ENCODE results near the gene MAGEA4.
"Not testable (repeated sequence)": the region's sequence is repeated elsewhere in the genome, so short reads cannot be mapped to it uniquely, and the experiment has no call there.

MAGEA4 gene

GRCh38 chrX:151912780-151913179, at the start of gene MAGEA4:
Gene MAGEA4 (plus strand): TSS chrX:151912889. CDS start chrX:151923665, 10,776 bp downstream.
- no peak for DNase-seq (ENCODE audit: low read depth in 1 of 2, low spot score in 1 of 2)

- DNase-seq (ENCODE audit: low read depth in 1 of 2, low spot score in 1 of 2) = no peak
These were observed 42.1 kb upstream of the MAGEA4 start for GRCh38 chrX:151870602-151871001.

GRCh38 chrX:151871244-151871643, 41.4 kb upstream of the MAGEA4 start:
- no peak for DNase-seq (ENCODE audit: low read depth in 1 of 2, low spot score in 1 of 2)

DNA sequence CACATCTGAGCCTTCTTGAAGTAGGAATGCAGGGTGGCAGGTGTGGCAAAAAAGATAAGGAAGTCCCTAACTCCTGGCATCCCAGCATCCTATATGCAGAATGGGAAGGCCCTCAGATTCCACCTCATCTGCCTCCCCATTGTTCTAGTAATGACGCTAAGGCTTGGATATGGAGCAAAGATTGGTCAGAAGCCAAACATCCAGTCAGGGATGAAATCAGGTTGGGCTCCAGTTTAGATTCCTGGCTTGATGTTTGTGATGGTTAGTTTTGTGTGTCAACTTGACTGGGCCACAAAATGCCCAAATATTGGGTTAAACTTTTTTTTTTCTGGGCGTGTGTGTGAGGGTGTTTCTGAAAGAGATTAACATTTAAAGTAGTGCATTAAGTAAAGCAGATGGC, 39.6 kb upstream of the MAGEA4 start:
- no peak for DNase-seq (ENCODE audit: low read depth in 1 of 2, low spot score in 1 of 2)

DNA sequence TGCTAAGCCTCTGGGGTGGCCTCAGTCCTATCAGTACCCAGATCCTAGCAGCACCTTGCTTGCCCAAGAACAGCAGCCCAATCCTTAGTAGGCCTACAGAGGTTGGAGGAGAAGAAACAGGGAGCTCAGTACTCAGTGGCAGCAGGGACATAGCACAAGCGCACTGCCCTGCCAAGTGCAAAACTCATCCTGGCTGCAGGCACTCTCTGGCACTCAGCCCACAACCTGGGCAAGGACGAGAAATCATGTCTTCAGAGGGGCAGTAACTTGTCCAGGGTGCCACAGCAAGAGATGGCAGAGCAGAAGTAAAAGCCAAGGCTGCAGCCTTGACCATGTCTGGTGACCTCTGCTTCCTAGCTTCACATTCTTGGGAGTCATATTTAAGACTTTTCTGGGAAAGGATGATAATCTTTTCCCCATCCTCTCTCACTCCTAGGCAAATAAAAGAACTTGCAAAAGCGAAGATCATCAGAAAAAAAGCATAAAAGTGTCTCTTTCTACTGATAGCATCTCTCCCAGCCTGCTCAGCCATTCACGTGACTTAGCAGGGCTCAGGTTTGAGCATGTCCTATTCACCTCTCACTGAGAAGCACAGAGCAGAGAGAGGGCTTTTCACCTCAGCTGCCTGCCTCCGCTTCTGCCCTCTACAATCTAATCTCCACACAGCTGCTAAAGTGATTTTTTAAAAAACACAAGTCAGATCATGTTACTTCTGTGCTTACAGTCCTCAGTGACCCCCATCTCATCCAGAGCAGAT, 37.2 kb upstream of the MAGEA4 start:
- no peak for DNase-seq (ENCODE audit: low read depth in 1 of 2, low spot score in 1 of 2)

GRCh38 chrX:151878574-151878973, 34.1 kb upstream of the MAGEA4 start:
- DNase-seq (ENCODE audit: low read depth in 1 of 2, low spot score in 1 of 2) = no peak

GRCh38 chrX:151879856-151880255, 32.8 kb upstream of the MAGEA4 start:
- no peak for DNase-seq (ENCODE audit: low read depth in 1 of 2, low spot score in 1 of 2)

GRCh38 chrX:151880895-151881294, 31.8 kb upstream of the MAGEA4 start:
- DNase-seq (ENCODE audit: low read depth in 1 of 2, low spot score in 1 of 2) = no peak

DNA sequence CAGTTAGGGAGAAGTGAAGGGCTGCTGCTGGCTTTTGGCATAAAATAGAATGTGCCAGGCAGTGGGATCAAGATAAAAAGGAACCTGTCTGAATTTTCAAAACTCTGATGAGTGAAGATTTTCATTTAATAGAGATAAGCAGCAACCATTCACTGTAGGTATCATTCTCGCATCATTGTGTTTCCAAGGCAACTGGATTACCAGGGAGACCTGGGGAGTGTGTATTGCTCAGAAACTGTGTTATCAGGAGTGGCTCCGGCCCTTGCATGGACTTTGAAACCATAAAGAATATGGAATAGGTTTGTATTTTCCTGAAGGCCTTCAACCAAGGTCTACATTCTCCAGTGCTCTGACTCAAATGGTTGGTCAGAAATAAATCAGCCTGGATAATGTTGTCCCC, 23.3 kb upstream of the MAGEA4 start:
- DNase-seq (ENCODE audit: low read depth in 1 of 2, low spot score in 1 of 2) = no peak

DNA sequence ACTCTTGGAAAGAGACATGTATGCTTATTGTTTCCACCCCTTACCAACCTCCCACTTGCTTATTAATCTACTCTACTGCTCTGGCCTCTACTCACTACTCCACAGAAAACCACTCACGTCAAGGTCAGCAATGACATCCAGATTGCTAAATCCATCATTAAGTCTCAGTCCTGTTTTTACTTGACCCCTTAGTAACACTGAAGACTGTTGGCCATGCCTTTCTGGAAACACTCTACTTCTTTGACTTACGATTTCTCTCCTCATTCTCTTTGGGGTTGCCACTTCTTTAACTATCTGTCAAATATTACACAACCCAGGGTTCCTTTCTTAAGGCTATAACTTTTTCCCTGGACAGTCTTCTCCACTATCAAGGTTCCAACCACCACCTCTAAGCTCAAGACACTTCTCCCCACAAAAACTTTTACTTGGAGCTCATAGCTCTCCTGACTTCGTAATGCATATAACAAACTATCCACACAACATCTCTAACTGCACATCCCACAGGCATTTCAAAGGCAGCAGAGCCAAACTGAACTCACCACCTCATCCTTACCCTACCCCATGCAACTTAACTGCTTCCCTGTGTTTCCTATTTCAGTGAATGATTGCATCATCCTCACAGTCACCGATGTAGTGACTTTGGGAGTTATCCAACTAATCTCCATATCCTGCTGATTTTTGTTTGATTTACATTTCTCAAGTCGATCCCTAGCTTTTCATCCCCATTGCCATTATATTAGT, 15.8 kb upstream of the MAGEA4 start:
- no peak for DNase-seq (ENCODE audit: low read depth in 1 of 2, low spot score in 1 of 2)

GRCh38 chrX:151899622-151900021, 13.1 kb upstream of the MAGEA4 start:
- DNase-seq (ENCODE audit: low read depth in 1 of 2, low spot score in 1 of 2) = no peak

DNA sequence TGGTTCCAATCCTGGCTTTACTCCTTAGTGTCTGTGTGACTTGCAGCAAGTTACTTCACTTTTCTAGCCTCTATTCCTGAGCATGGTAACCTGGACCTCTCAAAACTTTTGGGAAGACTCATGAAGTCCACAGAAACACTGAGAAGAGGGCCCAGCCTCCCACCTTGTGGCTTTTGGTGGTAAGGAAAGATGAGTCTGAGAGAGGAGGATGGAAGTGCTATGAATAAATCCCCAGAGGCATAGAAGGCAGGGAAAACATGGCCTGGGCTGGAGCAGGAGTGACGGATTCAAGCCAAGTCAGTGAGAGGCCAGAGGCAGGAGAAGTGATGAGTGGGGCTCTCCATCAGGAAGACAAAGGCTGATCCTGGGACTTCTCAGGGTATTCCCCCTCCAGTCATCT, 10.9 kb upstream of the MAGEA4 start:
- DNase-seq (ENCODE audit: low read depth in 1 of 2, low spot score in 1 of 2) = no peak

DNA sequence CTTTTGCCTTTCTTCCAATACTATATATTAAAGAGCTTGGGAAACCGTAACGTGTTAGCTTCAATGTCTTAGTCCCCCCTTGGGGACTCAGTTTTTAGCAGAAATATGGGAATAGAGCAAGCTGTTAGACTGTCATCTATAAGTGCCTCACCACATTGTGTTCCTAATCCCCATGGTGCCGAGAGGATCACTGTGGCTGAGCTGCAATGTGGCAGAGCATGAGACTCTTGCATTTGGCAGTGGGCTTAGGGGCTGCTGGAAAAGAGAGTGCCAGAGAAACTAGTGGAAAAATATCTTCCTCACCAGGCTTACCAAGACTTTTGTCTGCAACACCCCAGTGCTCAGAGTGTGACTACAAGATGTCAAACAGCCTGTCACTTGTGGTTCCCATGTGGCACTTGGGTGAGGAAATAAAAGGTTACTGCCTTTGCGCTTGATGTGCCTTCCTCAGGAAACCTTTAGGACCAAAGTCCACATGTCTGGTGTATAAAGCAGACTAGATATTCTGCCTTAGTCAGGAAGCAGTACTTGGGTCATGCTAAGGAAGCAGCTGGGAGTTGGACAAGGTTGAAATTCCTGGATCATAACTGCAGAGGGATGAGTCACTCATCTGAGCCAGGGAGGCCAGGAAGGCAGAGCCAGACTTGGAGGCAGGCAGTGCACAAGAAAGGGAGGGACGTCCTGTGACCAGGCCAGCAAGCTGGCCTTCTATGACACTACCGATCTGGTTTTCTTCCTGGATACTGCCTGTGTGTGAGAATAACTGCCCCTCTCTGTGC, 9.7 kb upstream of the MAGEA4 start:
- DNase-seq (ENCODE audit: low read depth in 1 of 2, low spot score in 1 of 2) = no peak

DNA sequence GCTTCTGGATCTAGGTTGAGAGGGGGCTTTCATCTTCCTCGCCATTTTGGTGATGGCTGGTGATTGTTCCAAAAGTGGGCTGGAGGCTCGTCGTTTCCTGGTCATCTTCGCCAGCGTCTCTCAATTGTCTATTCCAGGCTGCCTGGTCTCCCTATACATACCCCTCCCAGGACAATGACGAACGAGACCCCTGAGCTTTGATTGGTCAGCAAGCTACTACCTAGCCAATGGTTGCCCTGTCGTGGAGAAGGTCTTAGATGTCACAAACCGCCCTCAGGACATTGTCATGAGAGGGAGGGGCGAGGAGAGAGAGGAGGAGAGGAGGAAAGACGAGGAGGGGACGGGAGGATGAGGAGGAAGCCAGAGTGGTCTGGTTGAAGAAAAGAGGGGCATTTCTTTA, 7.7 kb upstream of the MAGEA4 start:
- no peak for DNase-seq (ENCODE audit: low read depth in 1 of 2, low spot score in 1 of 2)

- no peak for DNase-seq (ENCODE audit: low read depth in 1 of 2, low spot score in 1 of 2)
These were observed 468 bp upstream of the MAGEA4 start for GRCh38 chrX:151912221-151912620.

DNA sequence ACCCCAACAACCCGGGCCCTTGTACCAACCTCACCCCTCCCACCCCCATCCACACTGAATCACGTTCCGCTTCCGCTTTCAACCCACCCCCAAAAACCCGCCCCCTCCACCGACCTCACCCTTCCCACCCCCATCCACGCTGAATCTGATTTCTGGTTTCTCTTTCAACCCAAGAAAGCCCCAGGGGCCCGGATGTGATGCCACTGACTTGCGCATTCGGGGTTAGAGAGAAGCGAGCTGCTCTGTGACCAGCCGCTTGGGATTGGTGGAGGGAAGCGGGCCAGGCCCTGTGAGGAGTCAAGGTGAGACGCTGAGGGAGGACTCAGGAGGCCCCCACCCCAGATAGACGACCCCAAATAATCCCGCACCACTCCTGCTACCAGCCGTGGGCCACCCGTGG, 6.0 kb downstream of the MAGEA4 start:
- not testable (repeated sequence) for DNase-seq (ENCODE audit: low read depth in 1 of 2, low spot score in 1 of 2)

DNA sequence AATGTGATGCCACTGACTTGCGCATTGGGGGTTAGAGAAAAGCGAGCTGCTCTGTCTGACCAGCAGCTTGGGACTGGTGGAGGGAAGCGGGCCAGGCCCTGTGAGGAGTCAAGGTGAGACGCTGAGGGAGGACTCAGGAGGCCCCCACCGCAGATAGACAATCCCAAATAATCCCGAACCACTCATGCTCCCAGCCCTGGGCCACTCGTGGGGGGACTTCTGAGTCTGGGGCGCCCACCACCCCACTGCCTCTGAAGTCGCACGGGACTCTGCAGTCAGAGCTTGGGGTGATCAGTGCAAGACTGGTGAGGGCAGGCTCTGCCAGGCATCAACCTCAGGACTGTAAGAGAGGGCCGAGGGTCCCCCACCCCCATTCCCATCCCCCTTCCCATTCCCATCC, 6.9 kb downstream of the MAGEA4 start:
- no peak for DNase-seq (ENCODE audit: low read depth in 1 of 2, low spot score in 1 of 2)

- DNase-seq (ENCODE audit: low read depth in 1 of 2, low spot score in 1 of 2) = no peak
These were observed 7.4 kb downstream of the MAGEA4 start for GRCh38 chrX:151920101-151920500.

DNA sequence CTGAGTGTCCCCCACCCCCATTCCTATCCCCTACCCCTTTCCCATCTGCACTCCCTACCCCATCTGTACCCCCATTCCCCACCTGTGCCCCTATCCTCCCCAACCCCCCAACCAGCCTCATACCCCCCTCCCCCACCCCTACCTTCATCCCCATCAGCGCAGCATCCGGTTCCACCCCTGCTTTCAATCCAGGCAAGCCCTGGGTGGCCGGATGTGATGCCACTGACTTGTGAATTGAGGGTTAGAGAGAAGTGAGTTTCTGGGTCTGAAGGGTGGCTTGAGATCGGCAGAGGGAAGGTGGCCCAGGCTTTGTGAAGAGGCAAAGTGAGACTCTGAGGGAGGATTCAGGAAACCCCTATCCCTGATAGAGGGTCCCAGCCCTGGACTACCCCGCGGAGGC, 7.8 kb downstream of the MAGEA4 start:
- no peak for DNase-seq (ENCODE audit: low read depth in 1 of 2, low spot score in 1 of 2)

DNA sequence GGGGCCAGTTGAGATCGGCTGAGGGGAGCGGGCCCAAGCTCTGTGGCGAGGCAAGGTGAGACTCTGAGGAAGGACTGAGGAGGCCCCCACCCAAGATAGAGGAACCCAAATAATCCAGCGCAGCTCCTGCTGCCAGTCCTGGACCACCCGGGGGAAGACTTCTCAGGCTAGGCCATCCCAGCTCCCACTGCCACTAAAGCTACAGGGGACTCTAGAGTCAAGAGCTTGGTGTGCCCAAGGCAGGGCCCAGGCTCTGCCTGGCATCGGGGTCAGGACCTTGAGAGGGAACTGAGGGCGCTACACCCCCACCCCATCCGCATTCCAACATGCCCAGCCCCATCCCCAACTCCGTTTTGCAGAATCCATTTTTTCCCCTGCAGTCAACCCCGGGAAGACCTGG, 8.6 kb downstream of the MAGEA4 start:
- DNase-seq (ENCODE audit: low read depth in 1 of 2, low spot score in 1 of 2) = no peak

- no peak for DNase-seq (ENCODE audit: low read depth in 1 of 2, low spot score in 1 of 2)
These were observed 9.2 kb downstream of the MAGEA4 start for GRCh38 chrX:151921866-151922265.

DNA sequence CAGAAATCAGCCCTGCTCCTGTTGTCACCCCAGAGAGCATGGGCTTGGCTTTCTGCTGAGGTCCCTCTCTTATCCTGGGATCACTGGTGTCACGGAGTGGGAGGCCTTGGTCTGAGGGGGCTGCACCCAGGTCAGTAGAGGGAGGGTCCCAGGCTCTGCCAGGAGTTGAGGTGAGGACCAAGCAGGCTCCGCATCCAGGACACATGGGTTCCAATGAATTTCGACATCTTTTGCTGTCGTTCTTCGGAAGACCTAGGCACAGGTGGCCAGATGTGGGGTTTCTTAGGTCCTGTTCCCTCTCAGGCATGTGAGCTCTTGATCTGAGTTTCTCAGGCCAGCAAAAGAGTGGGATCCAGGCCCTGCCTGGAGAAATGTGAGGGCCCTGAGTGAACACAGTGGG, 10.0 kb downstream of the MAGEA4 start:
- DNase-seq (ENCODE audit: low read depth in 1 of 2, low spot score in 1 of 2) = no peak
